BJ (cell line): Measurements from ENCODE around the gene AAGAB. TPM values are rescaled to one million over a fixed set of nuclear protein-coding genes. Genes with fewer than 3 reads are reported as not detected.
A peak's percentile ranks its signal among the peaks of the same experiment; 100 is the strongest.
"Not testable (repeated sequence)": the region's sequence is repeated elsewhere in the genome, so short reads cannot be mapped to it uniquely, and the experiment has no call there.

Experiments
- CTCF ChIA-PET: fragments of 350-600 bp; formaldehyde crosslinking; extraction: SDS; loops from one replicate; lab custom pipeline; 2021; ENCODE audit warnings: antibody characterized with exemption, inconsistent platforms; lab: Yijun Ruan, JAX
- POLR2A ChIA-PET: fragments of 300-600 bp; sonication (Branson Sonifier 250); formaldehyde crosslinking; extraction: SDS; loops from one replicate; lab custom pipeline; 2021; ENCODE audit warnings: antibody characterized with exemption; lab: Charles Lee
- DNase-seq: peaks from one replicate; pipeline ENCODE4 v3.0.0-alpha.2; 2011; ENCODE audit warnings: low read depth
- H3K27me3 ChIP-seq: 2 replicates; pipeline ENCODE4 v1.6.0; 2011; ENCODE audit warnings: low read length; ENCODE audit not compliant: control insufficient read depth, insufficient read depth
- H3K36me3 ChIP-seq: 2 replicates; pipeline ENCODE4 v1.5.1; 2011; ENCODE audit warnings: low read length; ENCODE audit not compliant: control insufficient read depth, insufficient read depth
- H3K4me3 ChIP-seq: 2 replicates; pipeline ENCODE4 v1.5.1; 2011; ENCODE audit warnings: low read depth, mild to moderate bottlenecking, control low read depth, low read length
- CTCF ChIP-seq: IDR thresholded peaks from 2 replicates; pipeline ENCODE4 v1.5.1; 2011; ENCODE audit warnings: low read depth, mild to moderate bottlenecking, control low read depth, inconsistent platforms, low read length, moderate library complexity; ENCODE audit not compliant: insufficient read depth
- polyA plus RNA-seq: library from polyadenylated mRNA; depleted of rRNA; stranded (reverse); fragments of >200 nt; gene quantifications from 2 replicates; pipeline ENCODE4 v1.2.3, GENCODE V29; 2011

The AAGAB gene
- polyA plus RNA-seq, 1 experiment: 28.4 TPM

GRCh38 chr15:67253101-67253500, 1.4 kb downstream of the AAGAB start:
- peak overlapping the region; percentile 99 for H3K4me3 ChIP-seq
- no peaks in the 10 kb centered on the region for H3K27me3 ChIP-seq
- no peak for DNase-seq
- H3K36me3 ChIP-seq: no peaks in the 10 kb centered on the region
- ChIA-PET CTCF (interaction anchor here (0.9 kb wide), 1 partner anchor 9 kb away, joined by 3 read pairs; no protein-coding TSS in a partner anchor), POLR2A (no interaction called here)
- TF ChIP-seq CTCF: no peak

DNA sequence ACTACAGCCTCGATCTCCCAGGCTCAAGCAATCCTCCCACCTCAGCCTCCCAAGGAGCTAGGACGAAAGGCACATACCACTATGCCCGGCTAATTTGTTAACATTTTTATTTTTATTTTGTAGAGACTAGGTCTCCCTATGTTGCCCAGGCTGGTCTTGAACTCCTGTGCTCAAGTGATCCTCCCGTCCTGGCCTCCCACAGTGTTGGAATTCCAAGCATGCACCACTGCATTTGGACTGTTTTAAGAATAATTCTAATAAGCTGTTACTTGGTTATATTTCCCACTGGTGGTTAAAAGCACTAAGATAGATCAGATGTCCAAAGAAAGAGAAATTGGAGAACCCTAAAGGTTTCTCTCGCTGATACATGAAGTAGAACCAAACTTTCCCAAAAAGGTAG, 3.1 kb downstream of the AAGAB start:
- no peaks in the 10 kb centered on the region for H3K36me3 ChIP-seq
- DNase-seq: no peak
- ChIA-PET CTCF (no interaction called here), POLR2A (no interaction called here)
- TF ChIP-seq CTCF: no peak
- no peaks in the 10 kb centered on the region for H3K27me3 ChIP-seq
- H3K4me3 ChIP-seq: no peak overlapping the region

DNA sequence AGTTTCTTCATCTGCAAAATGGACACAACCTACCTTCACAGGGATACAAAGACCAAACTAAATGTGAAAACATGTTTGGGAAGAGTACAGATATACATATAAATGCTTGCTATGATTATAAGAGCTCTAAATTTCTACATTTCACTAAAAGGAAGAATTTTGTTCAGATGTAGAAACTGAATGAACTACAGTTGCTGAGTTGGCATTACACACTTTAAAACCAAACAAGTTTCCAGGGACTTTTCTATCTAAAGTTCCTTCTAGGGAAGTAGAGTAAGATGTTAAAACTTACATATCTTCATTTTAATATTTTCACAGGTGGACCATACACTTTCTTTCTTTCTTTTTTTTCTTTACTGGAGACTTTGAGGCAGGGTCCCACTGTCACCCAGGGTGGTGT, 4.6 kb downstream of the AAGAB start:
- DNase-seq: no peak

DNA sequence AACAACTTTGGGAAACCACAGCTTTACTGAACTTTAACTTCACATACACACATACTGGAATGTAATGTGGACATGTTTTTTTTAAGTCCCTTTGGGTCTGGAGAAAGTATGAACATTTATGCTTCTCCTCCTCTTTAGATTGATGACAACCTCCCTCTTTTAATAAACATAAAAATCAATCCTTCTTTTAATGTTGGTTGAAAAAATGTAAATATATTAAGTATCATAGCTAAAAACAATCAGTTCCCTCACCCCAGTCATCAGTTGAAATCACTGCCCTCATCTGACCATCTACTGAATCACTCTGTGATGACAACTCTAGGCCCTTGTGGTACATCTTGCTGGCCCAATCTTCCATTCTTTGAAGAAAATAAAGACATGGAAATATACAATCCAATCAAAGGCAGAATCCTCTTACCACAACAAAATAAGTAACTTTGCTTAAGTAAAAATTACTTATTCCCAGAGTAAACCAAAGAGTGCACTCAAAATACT, 6.4 kb downstream of the AAGAB start:
- ChIA-PET POLR2A (no interaction called here), CTCF (interaction anchor here (0.7 to 1.7 kb wide), 4 partner anchors 9 to 301 kb away, joined by 3 to 6 read pairs (median 3); no protein-coding TSS in a partner anchor)
- no peak for DNase-seq
- H3K27me3 ChIP-seq: no peaks in the 10 kb centered on the region
- H3K36me3 ChIP-seq: peaks cover 1% of the 10 kb centered on the region; the same call in 1 of the 2 replicates
- H3K4me3 ChIP-seq: no peak overlapping the region
- no peak for TF ChIP-seq CTCF

More for the DNA sequence above, 4.6 kb downstream of the AAGAB start:
- Histone ChIP-seq H3K4me3 (no peak overlapping the region), H3K36me3 (peaks cover 1% of the 10 kb centered on the region; the same call in 1 of the 2 replicates), H3K27me3 (no peaks in the 10 kb centered on the region)
- POLR2A ChIA-PET: no interaction called here
- CTCF ChIA-PET: interaction anchor here (0.6 kb wide), 1 partner anchor 59 kb away, joined by 4 read pairs; no protein-coding TSS in a partner anchor
- TF ChIP-seq CTCF: no peak

DNA sequence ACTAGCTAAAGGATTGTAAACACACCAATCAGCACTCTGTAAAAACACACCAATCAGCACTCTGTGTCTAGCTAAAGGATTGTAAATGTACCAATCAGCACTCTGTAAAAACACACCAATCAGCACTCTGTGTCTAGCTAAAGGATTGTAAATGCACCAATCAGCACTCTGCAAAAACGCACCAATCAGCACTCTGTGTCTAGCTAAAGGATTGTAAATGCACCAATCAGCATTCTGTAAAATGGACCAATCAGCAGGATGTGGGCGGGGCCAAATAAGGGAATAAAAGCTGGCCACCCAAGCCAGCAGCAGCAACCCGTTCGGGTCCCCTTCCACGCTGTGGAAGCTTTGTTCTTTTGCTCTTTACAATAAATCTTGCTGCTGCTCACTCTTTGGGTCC, 7.9 kb downstream of the AAGAB start:
- POLR2A ChIA-PET, DNase-seq, H3K36me3 ChIP-seq, H3K4me3 ChIP-seq, H3K27me3 ChIP-seq: not testable (repeated sequence)
- CTCF ChIA-PET: interaction anchor here (0.6 kb wide), 1 partner anchor 258 kb away, joined by 3 read pairs; no protein-coding TSS in a partner anchor

DNA sequence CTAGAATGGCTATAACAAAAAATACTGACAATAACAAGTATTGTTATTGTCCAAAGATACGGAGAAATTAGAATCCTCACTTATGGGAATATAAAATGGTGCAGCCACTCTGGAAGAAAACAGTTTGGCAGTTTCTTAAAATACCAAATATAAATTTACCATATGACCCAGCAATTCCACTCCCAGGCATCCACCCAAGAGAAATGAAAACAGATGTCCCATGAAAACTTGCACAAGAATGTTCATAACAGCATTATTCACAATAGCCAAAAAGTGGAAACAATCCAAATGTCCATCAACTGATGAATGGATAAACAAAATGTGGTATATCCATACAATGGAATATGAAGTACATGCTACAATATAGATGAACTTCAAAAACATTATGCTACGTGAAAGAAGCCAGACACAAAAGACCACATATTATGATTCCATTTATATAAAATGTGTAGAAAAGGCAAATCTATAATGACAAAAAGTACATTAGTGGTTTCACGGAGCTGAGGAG, 9.4 kb downstream of the AAGAB start:
- H3K36me3 ChIP-seq: peaks cover 1% of the 10 kb centered on the region; the same call in 1 of the 2 replicates
- CTCF ChIA-PET: no interaction called here
- POLR2A ChIA-PET: no interaction called here
- H3K4me3 ChIP-seq: no peak overlapping the region
- no peak for DNase-seq
- no peaks in the 10 kb centered on the region for H3K27me3 ChIP-seq
- no peak for TF ChIP-seq CTCF
